Measurements from ENCODE around the gene AANAT. TPM values are rescaled to one million over a fixed set of nuclear protein-coding genes. Genes with fewer than 3 reads are reported as not detected.
A peak's percentile ranks its signal among the peaks of the same experiment; 100 is the strongest.

AANAT gene
- total RNA-seq, 6 experiments from 2014 or later, result 0.21 TPM; not detected in 5

- no peaks in the 10 kb centered on the region for H3K4me1 Mint-ChIP-seq (ENCODE audit: low read depth)
- no peak for DNase-seq
- H3K36me3 Mint-ChIP-seq (ENCODE audit: low read depth), result no peaks in the 10 kb centered on the region; the same call in 1 of the 2 replicates
- H3K27me3 Mint-ChIP-seq (ENCODE audit: insufficient read depth), result peaks cover 5% of the 10 kb centered on the region
- H3K27ac Mint-ChIP-seq, result no peak overlapping the region
- no peak for TF ChIP-seq CTCF (IDR thresholded peaks at IDR 0.05)
- no peak overlapping the region for H3K4me3 Mint-ChIP-seq
- H3K9me3 Mint-ChIP-seq, result no peaks in the 10 kb centered on the region
Measured at GRCh38 chr17:76471498-76472257, 4.3 kb downstream of the AANAT start.

GRCh38 chr17:76472258-76472645 is 4.8 kb downstream of the AANAT start:
- no peaks in the 10 kb centered on the region for H3K9me3 Mint-ChIP-seq
- TF ChIP-seq CTCF (IDR thresholded peaks at IDR 0.05), result no peak
- H3K27me3 Mint-ChIP-seq (ENCODE audit: insufficient read depth), result peaks cover 5% of the 10 kb centered on the region
- no peak overlapping the region for H3K27ac Mint-ChIP-seq
- H3K36me3 Mint-ChIP-seq (ENCODE audit: low read depth), result no peaks in the 10 kb centered on the region; the same call in 1 of the 2 replicates
- no peak overlapping the region for H3K4me3 Mint-ChIP-seq
- H3K4me1 Mint-ChIP-seq (ENCODE audit: low read depth), result no peaks in the 10 kb centered on the region
- DNase-seq, result no peak

GRCh38 chr17:76472726-76473125 is 5.3 kb downstream of the AANAT start:
- Mint-ChIP-seq H3K4me3 (no peak overlapping the region), H3K9me3 (no peaks in the 10 kb centered on the region), H3K4me1 (ENCODE audit: low read depth) (no peaks in the 10 kb centered on the region), H3K27me3 (ENCODE audit: insufficient read depth) (peaks cover 5% of the 10 kb centered on the region), H3K36me3 (ENCODE audit: low read depth) (no peaks in the 10 kb centered on the region; the same call in 1 of the 2 replicates), H3K27ac (no peak overlapping the region)
- TF ChIP-seq CTCF (IDR thresholded peaks at IDR 0.05), result no peak
- DNase-seq, result no peak

GRCh38 chr17:76473541-76473985 is 6.2 kb downstream of the AANAT start:
- peak; percentile 65 for TF ChIP-seq CTCF (IDR thresholded peaks at IDR 0.05)
- DNase-seq, result no peak

GRCh38 chr17:76474238-76474637 is 6.8 kb downstream of the AANAT start:
- Mint-ChIP-seq H3K36me3 (ENCODE audit: low read depth) (no peaks in the 10 kb centered on the region; the same call in 1 of the 2 replicates), H3K27me3 (ENCODE audit: insufficient read depth) (peaks cover 5% of the 10 kb centered on the region), H3K4me3 (no peak overlapping the region), H3K27ac (no peak overlapping the region), H3K4me1 (ENCODE audit: low read depth) (no peaks in the 10 kb centered on the region), H3K9me3 (no peaks in the 10 kb centered on the region)
- TF ChIP-seq CTCF (IDR thresholded peaks at IDR 0.05), result no peak
- no peak for DNase-seq

More at GRCh38 chr17:76473541-76473985, 6.2 kb downstream of the AANAT start:
- H3K36me3 Mint-ChIP-seq (ENCODE audit: low read depth), result no peaks in the 10 kb centered on the region; the same call in 1 of the 2 replicates
- no peak overlapping the region for H3K27ac Mint-ChIP-seq
- no peaks in the 10 kb centered on the region for H3K4me1 Mint-ChIP-seq (ENCODE audit: low read depth)
- no peaks in the 10 kb centered on the region for H3K9me3 Mint-ChIP-seq
- no peak overlapping the region for H3K4me3 Mint-ChIP-seq
- peaks cover 5% of the 10 kb centered on the region for H3K27me3 Mint-ChIP-seq (ENCODE audit: insufficient read depth)
